Measurements from ENCODE around the gene FBXW7.

The FBXW7 gene, protein sequence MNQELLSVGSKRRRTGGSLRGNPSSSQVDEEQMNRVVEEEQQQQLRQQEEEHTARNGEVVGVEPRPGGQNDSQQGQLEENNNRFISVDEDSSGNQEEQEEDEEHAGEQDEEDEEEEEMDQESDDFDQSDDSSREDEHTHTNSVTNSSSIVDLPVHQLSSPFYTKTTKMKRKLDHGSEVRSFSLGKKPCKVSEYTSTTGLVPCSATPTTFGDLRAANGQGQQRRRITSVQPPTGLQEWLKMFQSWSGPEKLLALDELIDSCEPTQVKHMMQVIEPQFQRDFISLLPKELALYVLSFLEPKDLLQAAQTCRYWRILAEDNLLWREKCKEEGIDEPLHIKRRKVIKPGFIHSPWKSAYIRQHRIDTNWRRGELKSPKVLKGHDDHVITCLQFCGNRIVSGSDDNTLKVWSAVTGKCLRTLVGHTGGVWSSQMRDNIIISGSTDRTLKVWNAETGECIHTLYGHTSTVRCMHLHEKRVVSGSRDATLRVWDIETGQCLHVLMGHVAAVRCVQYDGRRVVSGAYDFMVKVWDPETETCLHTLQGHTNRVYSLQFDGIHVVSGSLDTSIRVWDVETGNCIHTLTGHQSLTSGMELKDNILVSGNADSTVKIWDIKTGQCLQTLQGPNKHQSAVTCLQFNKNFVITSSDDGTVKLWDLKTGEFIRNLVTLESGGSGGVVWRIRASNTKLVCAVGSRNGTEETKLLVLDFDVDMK

DNA sequence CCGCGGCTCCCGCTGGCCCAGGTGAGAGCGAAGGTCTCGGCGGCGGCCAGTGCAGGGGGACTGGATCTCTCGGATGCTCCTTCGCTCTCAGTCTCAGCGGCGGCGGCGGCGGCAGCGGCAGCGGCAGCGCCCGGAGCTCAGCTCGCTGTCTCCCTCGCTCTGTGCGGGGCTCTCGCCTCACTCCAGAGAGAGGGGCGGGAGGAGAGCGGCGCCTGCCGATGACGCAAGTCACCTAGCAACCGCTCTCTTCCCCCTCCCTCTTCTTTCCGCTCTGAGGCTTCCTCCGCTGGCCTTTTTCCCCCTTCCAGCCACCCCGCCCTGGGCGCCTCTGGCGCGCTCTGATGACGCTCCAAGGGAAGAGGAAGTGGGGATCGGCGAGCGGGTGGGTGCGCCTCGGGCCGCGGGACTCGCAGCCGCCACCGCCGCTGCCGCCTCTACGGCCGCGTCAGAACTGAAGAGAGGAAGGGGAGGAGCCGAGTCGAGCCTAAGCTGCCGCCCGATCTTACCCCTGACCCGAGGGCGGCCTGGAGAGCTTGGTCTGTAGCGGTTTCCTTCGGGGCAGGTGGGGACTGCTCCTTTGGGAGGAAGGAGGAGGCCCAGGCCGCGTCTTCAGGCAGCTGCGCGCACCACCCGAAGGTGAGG, at the start of gene FBXW7:
Gene FBXW7, minus strand, starts transcription at position 190 of the 642 bp plus-strand sequence. CDS start 124,289 bp downstream, outside the sequence.
- in situ Hi-C loops (cut with MboI; ENCODE audit: low pct_unique_long_range_greater_than_20kb, low sequenced_read_pairs): no loop called here
- DNase-seq: peak; percentile 100

DNA sequence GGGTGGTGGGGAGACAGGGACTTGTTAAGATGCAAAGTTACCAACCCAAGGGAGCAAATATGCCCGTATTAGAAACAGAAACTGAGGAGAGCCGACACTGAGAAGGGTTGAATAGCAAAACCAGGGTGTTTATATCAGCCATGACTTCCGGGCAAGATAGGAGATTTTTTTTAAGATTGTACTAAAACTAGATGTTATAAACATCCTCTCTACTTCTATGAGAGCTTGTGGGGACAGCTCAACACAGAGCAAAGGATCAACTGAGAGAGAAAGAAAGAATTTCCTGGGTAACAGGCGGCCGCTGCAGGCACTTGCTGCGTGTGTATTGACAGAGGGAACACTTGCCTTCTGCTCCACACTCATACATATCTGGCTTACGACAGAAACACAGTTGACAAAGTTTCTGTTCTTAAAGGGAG, 49.1 kb upstream of the FBXW7 start:
- in situ Hi-C loops (cut with MboI; ENCODE audit: low pct_unique_long_range_greater_than_20kb, low sequenced_read_pairs): no loop called here
- DNase-seq: no peak

DNA sequence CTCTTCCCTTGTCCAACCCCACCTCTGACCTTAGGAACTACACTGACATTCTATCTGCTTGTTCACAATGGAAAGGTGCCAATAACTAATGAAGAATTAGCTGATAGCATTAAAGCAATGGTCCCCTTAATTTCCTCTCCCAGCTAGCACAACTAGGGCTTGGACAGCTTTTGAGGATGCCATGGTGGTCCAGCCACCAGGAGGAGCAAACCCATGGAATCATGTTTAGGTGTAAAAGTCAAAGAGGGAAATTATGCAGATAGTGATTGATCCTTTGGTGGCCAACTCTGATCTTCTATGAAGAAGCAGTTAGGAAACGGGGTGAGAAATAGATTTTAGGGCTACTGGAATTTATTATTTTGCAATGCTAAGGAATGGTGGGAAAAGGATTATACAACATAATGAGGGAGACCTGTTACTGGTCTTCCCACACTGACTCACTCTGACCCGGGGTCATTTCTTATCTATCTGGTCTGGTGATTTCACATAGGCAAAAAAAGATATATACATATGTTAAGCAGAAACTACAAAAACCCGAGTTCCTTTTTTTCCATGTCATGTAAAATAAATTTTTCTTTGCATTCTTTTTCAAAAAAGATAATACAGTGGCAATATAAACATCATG, 45.8 kb upstream of the FBXW7 start:
- in situ Hi-C loops (cut with MboI; ENCODE audit: low pct_unique_long_range_greater_than_20kb, low sequenced_read_pairs): no loop called here
- no peak for DNase-seq

DNA sequence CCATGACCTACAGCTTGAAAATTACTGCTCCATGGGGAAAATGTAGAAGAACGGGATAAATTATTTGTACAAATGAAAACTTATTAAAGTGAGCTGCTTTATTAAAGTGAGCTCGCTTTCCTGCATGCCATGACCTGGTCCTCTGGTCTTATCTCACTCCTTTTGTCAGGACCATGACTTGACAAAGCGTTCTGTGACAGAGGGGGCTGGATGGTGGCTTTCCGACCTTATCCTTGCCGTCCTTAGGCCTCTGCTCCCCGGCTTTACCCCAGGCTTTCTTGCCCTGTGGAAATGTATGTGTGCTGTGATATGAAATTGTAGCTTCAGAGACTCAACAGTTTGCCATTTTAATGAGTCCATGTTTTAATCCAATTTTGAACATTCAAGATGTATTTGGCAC, 44.0 kb upstream of the FBXW7 start:
- no peak for DNase-seq
- in situ Hi-C loops (cut with MboI; ENCODE audit: low pct_unique_long_range_greater_than_20kb, low sequenced_read_pairs): no loop called here

DNA sequence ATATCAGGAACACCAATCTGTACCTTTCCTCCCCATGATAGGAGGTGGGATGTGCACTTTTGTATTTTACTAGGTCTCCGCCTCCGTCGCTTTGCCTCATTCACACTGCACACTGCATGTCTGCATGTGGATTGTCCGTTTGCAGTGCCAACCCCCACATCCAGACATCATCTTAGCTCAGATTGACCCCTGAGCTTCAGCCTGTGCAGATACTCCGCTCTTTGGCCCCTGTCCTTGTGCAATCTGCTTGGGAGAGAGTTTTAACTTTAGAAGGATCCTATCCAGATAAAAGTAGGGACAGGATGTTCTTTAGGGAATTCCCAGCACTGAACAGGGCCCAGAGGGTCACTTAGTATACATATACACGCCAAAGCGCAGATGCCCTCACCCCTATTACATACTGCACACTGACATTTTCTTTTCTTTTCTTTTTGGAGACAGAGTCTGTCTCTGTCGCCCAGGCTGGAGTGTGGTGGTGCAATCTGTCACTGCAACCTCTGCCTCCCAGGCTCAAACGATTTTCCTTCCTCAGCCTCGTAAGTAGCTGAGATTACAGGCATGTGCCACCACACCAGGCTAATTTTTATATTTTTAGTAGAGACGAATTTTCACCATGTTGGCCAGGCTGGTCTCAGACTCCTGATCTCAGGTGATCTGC, 43.3 kb upstream of the FBXW7 start:
- in situ Hi-C loops (cut with MboI; ENCODE audit: low pct_unique_long_range_greater_than_20kb, low sequenced_read_pairs): no loop called here

DNA sequence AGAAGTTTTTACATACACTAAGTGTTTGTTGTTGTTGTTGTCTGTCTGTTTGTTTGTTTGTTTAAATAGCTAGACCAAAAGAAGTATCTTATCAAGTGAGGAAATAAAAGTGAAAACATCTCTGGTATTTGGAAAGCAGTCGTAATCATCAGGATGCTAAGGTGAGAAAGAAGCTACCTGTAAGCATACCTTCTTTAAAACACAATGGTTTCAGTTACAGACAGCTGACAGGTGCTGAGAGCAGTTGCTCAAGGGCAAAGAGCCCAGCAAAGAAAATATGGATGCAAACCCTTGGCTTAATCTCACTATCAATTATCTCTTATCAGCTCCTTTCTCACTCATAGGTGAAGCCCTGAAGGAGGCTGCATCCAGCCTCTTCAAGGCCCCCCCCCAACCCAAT, 42.8 kb upstream of the FBXW7 start:
- in situ Hi-C loops (cut with MboI; ENCODE audit: low pct_unique_long_range_greater_than_20kb, low sequenced_read_pairs): no loop called here
- DNase-seq: no peak

More for the DNA sequence above, 43.3 kb upstream of the FBXW7 start:
- DNase-seq: no peak

DNA sequence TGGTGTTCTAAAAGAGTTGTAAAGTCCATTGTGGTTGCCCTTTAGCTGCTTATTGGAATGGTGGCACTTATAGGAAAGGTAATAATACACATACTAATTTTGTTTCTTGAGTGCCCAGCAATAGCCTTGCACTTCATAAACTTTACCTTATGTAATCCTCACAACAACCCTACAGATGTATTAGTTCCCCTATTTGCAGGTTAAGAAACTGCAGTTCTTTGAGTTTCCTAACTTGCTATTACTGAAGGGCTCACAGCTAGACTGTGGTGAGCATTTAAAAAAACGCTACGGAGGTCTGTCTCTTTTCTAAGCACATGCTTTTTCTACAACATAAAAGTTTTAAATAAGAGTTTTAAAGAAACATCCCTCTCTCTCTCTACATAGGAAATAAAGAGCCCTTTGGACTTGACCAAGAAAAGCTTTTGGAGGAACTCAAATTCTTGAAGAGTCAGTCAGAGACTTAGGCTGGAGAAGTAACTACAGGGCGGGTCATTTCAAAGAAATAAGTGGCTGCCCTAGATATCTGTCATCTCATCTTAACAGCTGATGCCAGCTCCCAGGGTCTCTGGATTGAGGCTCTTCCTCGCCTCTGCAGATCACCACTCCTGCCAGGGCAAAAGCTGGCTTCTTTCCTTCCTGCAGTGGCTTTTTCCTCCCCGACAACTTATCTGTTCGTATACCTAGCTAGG, 42.0 kb upstream of the FBXW7 start:
- in situ Hi-C loops (cut with MboI; ENCODE audit: low pct_unique_long_range_greater_than_20kb, low sequenced_read_pairs): no loop called here

DNA sequence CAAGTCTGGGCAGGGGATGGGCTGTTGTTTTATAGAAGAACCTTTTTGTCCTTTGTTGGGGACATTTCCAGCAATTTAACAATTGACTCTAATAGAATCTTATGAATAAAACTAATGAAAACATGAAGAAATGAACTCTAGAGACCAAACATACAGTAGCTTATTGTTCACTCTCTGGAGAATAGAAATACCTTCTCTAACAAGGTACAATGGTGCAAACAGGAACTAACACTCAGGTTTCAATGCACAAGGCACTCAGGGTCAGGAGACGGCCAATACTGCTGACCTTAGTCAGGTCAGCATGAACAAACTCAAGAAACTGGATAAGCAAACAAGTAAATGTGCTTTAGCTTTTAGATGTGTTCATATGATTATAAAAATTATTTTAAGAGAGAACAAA, 39.6 kb upstream of the FBXW7 start:
- DNase-seq: no peak
- in situ Hi-C loops (cut with MboI; ENCODE audit: low pct_unique_long_range_greater_than_20kb, low sequenced_read_pairs): no loop called here

More for the DNA sequence above, 42.0 kb upstream of the FBXW7 start:
- DNase-seq: no peak

DNA sequence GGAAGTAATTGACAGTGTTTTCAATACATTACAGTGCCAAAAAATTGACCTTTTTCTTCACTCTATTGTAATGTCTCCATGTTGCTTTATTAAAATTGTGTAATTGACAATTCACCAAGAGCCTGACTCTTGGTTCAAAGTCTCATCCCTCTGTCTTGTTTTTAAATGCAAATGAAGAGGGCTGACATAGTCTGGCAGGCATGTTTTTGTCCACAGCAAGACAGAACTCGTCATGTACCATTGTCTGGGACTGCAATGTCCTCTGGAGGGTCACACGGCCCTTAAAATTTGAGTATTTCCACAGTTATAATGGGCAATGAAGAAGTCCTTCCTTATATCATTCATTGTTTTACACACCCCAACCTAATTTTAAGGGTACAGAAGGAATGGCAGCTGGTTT, 38.0 kb upstream of the FBXW7 start:
- in situ Hi-C loops (cut with MboI; ENCODE audit: low pct_unique_long_range_greater_than_20kb, low sequenced_read_pairs): no loop called here
- DNase-seq: no peak

DNA sequence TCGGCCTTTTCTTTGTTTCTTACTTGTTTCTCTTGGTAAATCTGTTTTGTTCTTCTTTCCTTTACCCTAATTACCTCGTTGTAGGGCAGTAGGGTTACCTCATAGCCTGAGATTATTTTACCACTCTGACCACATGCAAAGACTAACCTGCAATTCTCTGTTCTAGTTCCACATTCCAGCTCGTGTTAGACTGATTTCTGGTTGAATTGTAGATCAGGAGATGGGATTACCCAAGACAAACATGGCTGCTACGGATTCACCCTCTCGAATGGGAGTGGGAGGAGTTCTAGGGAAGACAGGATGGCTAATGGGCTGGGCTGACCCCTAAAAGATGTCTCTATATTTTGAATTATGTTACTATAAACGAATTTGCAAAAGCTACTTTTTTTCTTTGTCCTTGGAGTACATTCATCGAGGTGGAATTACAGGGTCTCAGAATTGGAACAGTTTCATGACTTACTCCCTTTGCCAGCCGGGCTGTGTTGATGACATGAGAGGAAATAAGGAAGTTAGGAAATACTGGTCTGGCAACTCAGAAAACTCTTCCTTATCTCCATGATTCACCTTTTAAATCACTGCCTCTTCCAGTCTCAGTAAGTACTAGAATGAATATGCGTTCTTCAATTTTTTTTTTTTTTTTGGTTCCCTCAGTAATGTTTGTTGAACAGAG, 36.7 kb upstream of the FBXW7 start:
- peak; percentile 53 for DNase-seq
- in situ Hi-C loops (cut with MboI; ENCODE audit: low pct_unique_long_range_greater_than_20kb, low sequenced_read_pairs): no loop called here

DNA sequence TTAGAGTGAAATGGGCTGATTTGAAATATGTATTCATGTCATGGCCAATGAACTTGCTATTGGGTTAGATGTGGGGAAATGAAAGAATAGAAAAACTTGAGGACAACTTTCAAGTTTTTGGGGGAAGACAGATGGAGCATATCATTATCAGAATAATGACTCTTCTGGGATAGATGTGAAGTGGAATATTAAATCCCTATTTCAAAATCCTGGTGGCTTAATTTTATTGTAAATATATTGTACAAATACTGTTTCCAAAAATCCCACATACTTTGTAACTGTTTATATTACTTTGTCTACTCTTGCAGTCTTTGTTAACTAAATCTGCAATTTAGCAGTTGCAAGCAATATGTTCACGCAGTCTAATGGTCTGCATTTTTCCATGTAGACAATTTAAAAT, 35.9 kb upstream of the FBXW7 start:
- in situ Hi-C loops (cut with MboI; ENCODE audit: low pct_unique_long_range_greater_than_20kb, low sequenced_read_pairs): no loop called here

DNA sequence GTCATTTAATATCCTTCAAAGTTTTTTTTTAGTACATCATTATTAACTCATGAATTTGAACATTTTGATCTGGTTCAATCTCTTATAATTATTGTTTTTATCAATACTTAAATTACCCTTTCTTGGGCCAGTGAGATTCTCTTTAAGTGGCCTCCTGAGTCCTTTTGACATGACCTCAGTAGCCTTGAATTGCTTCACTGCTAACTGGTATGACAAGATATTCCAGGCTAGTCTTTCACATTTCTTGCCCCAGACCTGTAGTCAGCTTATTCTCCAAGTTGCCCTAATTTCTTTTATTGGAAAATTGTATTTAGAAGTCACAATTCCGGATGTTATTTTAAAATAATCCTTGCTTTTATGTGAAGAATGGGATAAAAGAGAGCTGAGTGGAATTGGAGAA, 35.4 kb upstream of the FBXW7 start:
- in situ Hi-C loops (cut with MboI; ENCODE audit: low pct_unique_long_range_greater_than_20kb, low sequenced_read_pairs): no loop called here

More for the DNA sequence above, 35.9 kb upstream of the FBXW7 start:
- DNase-seq: no peak

DNA sequence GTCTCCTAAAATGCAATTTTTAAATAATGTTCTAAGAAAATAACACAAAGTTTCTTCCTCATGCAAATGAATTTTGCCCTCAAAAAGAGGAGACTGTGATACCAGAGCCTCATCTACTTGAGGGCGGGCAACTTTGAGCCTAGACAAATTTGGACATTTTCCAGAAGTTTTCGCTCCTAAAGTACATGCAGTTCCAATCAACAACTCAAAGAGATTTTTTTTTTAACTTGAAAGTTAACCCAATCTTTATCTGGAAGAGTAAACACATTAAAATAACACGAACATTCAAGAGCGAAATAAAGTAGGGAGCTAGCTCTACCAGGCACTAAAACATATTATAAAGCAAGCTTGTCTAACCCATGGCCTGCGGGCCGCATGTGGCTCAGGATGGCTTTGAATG, 29.4 kb upstream of the FBXW7 start:
- in situ Hi-C loops (cut with MboI; ENCODE audit: low pct_unique_long_range_greater_than_20kb, low sequenced_read_pairs): no loop called here
- DNase-seq: no peak

More for the DNA sequence above, 35.4 kb upstream of the FBXW7 start:
- no peak for DNase-seq

DNA sequence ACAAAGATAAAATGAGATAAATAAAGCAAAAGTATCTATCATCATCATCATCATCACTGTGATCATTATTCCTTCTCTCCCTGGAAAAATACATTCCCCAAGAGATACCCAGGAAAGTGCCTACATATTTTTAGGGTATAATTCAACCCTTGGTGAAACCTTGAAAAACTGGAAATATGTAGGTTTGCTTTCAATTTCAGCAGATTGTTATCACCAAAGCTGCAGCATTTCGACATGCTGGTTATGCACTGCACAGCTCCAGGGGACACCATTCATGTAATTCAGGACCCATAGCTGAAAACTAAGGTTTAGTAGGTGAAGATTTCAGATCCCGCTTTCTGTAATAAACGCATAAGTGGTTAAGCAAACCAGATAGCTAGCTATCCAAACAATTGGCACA, 28.4 kb upstream of the FBXW7 start:
- in situ Hi-C loops (cut with MboI; ENCODE audit: low pct_unique_long_range_greater_than_20kb, low sequenced_read_pairs): no loop called here
- DNase-seq: no peak

DNA sequence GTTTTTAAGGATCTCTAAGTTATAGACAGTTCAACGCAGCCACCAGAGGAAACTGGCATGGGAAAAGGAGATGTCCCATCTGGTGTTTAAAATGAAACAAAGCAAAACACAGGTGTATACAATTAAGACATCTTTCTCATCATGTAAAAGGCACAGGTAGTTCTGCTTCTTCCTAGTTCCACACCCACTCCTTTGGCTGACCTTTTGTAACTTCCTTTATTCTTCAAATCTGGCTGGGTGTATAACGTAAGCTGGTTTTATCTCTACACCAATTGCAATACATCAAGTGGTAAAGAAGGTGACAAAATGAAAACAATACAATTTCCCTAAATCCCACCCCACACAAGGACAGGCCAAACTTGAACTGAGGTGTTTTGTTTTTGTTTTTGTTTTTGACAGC, 27.3 kb upstream of the FBXW7 start:
- in situ Hi-C loops (cut with MboI; ENCODE audit: low pct_unique_long_range_greater_than_20kb, low sequenced_read_pairs): no loop called here
- no peak for DNase-seq

DNA sequence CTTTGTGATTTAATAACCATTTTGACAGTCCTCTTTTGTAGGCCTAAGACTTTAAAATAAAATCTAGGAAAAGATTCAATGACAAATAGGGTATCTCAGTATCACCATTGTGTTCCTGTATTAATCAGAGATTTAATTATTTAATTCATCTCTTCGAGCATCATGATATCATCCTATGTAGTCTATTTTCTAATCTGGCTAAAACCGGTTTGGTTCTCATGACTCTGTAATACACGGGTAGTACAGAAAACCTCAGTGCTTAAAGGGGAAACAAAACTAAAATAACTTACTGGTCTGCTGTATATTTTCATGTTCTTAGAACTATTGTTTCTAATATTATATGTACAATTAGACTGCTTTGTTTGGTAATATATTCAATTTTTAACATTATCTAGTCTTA, 23.7 kb upstream of the FBXW7 start:
- in situ Hi-C loops (cut with MboI; ENCODE audit: low pct_unique_long_range_greater_than_20kb, low sequenced_read_pairs): no loop called here
- no peak for DNase-seq

DNA sequence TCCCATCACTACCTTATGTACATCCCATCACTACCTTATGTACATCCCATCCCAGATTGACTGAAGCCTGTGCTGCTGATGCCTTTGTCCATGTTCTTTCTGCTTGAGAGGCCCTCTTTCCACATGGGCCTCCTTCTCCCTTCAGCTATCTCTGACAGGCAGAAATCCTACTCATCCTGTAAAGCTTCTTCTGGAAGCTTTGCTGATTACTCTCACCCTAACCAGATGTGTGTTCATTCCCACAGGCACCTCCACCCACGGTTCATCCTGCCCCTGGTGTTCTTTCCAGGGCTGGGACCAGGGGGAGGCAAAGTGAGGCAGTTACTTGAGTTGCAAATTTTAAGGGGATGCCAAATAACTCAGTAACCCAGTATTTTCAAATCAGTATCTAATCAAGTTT, 22.5 kb upstream of the FBXW7 start:
- DNase-seq: no peak
- in situ Hi-C loops (cut with MboI; ENCODE audit: low pct_unique_long_range_greater_than_20kb, low sequenced_read_pairs): no loop called here

DNA sequence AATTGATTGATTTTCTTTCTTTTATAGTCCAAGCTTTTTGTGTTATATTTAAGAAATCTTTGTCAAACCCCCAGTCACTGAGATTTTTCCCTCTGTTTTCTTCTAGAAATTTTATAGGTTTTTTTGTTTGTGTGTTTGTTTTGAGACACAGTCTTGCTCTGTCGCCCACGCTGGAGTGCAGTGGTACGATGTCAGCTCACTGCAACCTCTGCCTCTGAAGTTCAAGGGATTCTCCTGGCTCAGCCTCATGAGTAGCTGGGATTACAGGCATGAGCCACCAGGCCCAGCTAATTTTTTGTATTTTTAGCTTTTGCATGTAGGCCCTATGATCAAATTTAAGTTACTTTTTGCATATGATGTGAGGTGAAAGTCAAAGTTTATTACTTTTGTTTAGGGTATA, 20.9 kb upstream of the FBXW7 start:
- DNase-seq: no peak
- in situ Hi-C loops (cut with MboI; ENCODE audit: low pct_unique_long_range_greater_than_20kb, low sequenced_read_pairs): no loop called here

All from KBM-7 (cell line).